Coronary artery (tissue), 2 donors: ENCODE results near the gene NHERF2.

ENCODE experiments used
- DNase-seq: peaks from one replicate; pipeline ENCODE4 v3.0.0-alpha.2; 2017; ENCODE audit warnings: low spot score
- H3K27ac ChIP-seq, 2 donors: fragments of 200-600 bp; sonication (generic); one replicate each; pipeline ENCODE4 v1.5.1; 2016 to 2019
- H3K4me3 ChIP-seq: fragments of 200-600 bp; sonication (generic); 2 replicates; pipeline ENCODE4 v1.5.1; 2016; ENCODE audit warnings: mild to moderate bottlenecking, moderate library complexity
- CTCF ChIP-seq: fragments of 200-600 bp; sonication (generic); IDR thresholded peaks from one replicate; pipeline ENCODE4 v1.5.1; 2019; ENCODE audit warnings: antibody characterized with exemption

The NHERF2 gene

GRCh38 chr16:2071454-2072202 is 44.9 kb downstream of the NHERF2 start:
- DNase-seq = no peak
- Histone ChIP-seq H3K27ac (no peak overlapping the region), H3K4me3 (no peak overlapping the region)
- TF ChIP-seq CTCF = no peak

GRCh38 chr16:2072926-2073325 is 46.2 kb downstream of the NHERF2 start:
- no peak for TF ChIP-seq CTCF
- Histone ChIP-seq H3K4me3 (no peak overlapping the region), H3K27ac (no peak overlapping the region)
- no peak for DNase-seq

- no peak for DNase-seq
- H3K4me3 ChIP-seq = no peak overlapping the region
- no peak overlapping the region for H3K27ac ChIP-seq
- no peak for TF ChIP-seq CTCF
These were observed 47.4 kb downstream of the NHERF2 start for GRCh38 chr16:2074071-2074470.

GRCh38 chr16:2075631-2076030 is 48.9 kb downstream of the NHERF2 start:
- TF ChIP-seq CTCF = no peak
- Histone ChIP-seq H3K27ac (no peak overlapping the region), H3K4me3 (no peak overlapping the region)
- DNase-seq = no peak

- no peak overlapping the region for H3K4me3 ChIP-seq
- TF ChIP-seq CTCF = no peak
- H3K27ac ChIP-seq = no peak overlapping the region
- no peak for DNase-seq
These were observed 49.6 kb downstream of the NHERF2 start for GRCh38 chr16:2076072-2076865.

GRCh38 chr16:2077016-2077415 is 50.3 kb downstream of the NHERF2 start:
- no peak for DNase-seq
- TF ChIP-seq CTCF = no peak

GRCh38 chr16:2077696-2078095 is 51.0 kb downstream of the NHERF2 start:
- DNase-seq = no peak
- TF ChIP-seq CTCF = no peak
- no peak overlapping the region for H3K4me3 ChIP-seq
- no peak overlapping the region for H3K27ac ChIP-seq

More at GRCh38 chr16:2077016-2077415, 50.3 kb downstream of the NHERF2 start:
- Histone ChIP-seq H3K27ac (no peak overlapping the region), H3K4me3 (no peak overlapping the region)
